IMR-90 (cell line): ENCODE results near the gene NEDD1. TPM values are rescaled to one million over a fixed set of nuclear protein-coding genes. Genes with fewer than 3 reads are reported as not detected.

ENCODE experiments used
- ATAC-seq: fragments of 200-7000 bp; cut with Tn5 transposase; 2 replicates; pipeline ENCODE4 v1.9.1; 2020; ENCODE audit warnings: low read depth, mild to moderate bottlenecking, moderate library complexity
- BruUV-seq: library from RNA; stranded (reverse); fragments of 400-500 nt; replicated peaks from 2 replicates; lab custom pipeline; 2021; lab: Mats Ljungman, UMichigan
- CTCF ChIA-PET: fragments of 300-600 bp; formaldehyde crosslinking; extraction: SDS; loops from one replicate; lab custom pipeline; 2021; ENCODE audit warnings: antibody characterized with exemption; lab: Yijun Ruan, JAX
- POLR2A ChIA-PET: fragments of 300-600 bp; sonication (Branson Sonifier 250); formaldehyde crosslinking; loops from one replicate; lab custom pipeline; 2022; ENCODE audit warnings: antibody characterized with exemption; ENCODE audit not compliant: unreplicated experiment; lab: Charles Lee
- DNase-seq: peaks from one replicate; pipeline ENCODE4 v3.0.0; 2013
- H2AFZ ChIP-seq: replicated peaks from 2 replicates; pipeline ENCODE3; 2013; ENCODE audit warnings: low read length, mild to moderate bottlenecking; ENCODE audit not compliant: poor library complexity
- H2AK5ac ChIP-seq: 2 replicates; pipeline ENCODE4 v1.6.1; 2013; ENCODE audit warnings: low read depth, low read length, inconsistent platforms
- H2AK9ac ChIP-seq: replicated peaks from 2 replicates; pipeline ENCODE3; 2013; ENCODE audit warnings: mild to moderate bottlenecking, low read depth, low read length, moderate library complexity; ENCODE audit not compliant: poor library complexity
- H2BK120ac ChIP-seq: 2 replicates; pipeline ENCODE4 v1.6.1; 2013; ENCODE audit warnings: low read depth, low read length, inconsistent platforms
- H2BK15ac ChIP-seq: 3 replicates; pipeline ENCODE4 v1.6.1; 2013; ENCODE audit warnings: low read depth, low read length, inconsistent platforms
- H2BK20ac ChIP-seq: 2 replicates; pipeline ENCODE4 v1.6.1; 2013; ENCODE audit warnings: low read depth, mild to moderate bottlenecking, inconsistent platforms, low read length, moderate library complexity
- H2BK5ac ChIP-seq: 2 replicates; pipeline ENCODE4 v1.6.1; 2013; ENCODE audit warnings: mild to moderate bottlenecking, low read depth, low read length, inconsistent platforms; ENCODE audit not compliant: poor library complexity, severe bottlenecking
- H3K14ac ChIP-seq: replicated peaks from 2 replicates; pipeline ENCODE4 v1.6.1; 2013; ENCODE audit warnings: low read depth, low read length, inconsistent platforms
- H3K18ac ChIP-seq: 2 replicates; pipeline ENCODE4 v1.6.1; 2013; ENCODE audit warnings: low read depth, low read length, control low read depth
- H3K23ac ChIP-seq: 2 replicates; pipeline ENCODE4 v1.6.1; 2013; ENCODE audit warnings: low read depth, low read length, inconsistent platforms
- H3K27ac ChIP-seq: 2 replicates; pipeline ENCODE4 v1.5.1; 2013; ENCODE audit warnings: mild to moderate bottlenecking, control low read depth, low read length; ENCODE audit not compliant: insufficient read depth
- H3K27me3 ChIP-seq: 2 replicates; pipeline ENCODE4 v1.6.1; 2013; ENCODE audit warnings: low read length; ENCODE audit not compliant: control insufficient read depth, insufficient read depth
- H3K36me3 ChIP-seq: 2 replicates; pipeline ENCODE4 v1.6.1; 2013; ENCODE audit warnings: low read length, mixed read lengths; ENCODE audit not compliant: control insufficient read depth, insufficient read depth
- H3K4ac ChIP-seq: 2 replicates; pipeline ENCODE4 v1.6.1; 2013; ENCODE audit warnings: low read depth, low read length, inconsistent platforms
- H3K4me1 ChIP-seq: 2 replicates; pipeline ENCODE4 v1.6.1; 2013; ENCODE audit warnings: low read length, mixed read lengths; ENCODE audit not compliant: control insufficient read depth, insufficient read depth
- H3K4me2 ChIP-seq: 2 replicates; pipeline ENCODE4 v1.6.1; 2013; ENCODE audit warnings: low read depth, mild to moderate bottlenecking, control low read depth, low read length, moderate library complexity
- H3K4me3 ChIP-seq: 2 replicates; pipeline ENCODE4 v1.5.1; 2013; ENCODE audit warnings: low read depth, mild to moderate bottlenecking, control low read depth, low read length, moderate library complexity; ENCODE audit not compliant: insufficient read depth
- H3K56ac ChIP-seq: 2 replicates; pipeline ENCODE4 v1.6.1; 2013; ENCODE audit warnings: low read length, inconsistent platforms; ENCODE audit not compliant: insufficient read depth; ENCODE audit errors: extremely low read depth
- H3K79me1 ChIP-seq, 2 experiments: 2 replicates each; pipeline ENCODE4 v1.6.1; 2013; ENCODE audit warnings: low read length in 2 of 2, inconsistent platforms in 1 of 2, low read depth in 1 of 2
- H3K9ac ChIP-seq: 2 replicates; pipeline ENCODE4 v1.6.1; 2013; ENCODE audit warnings: low read depth, low read length, control low read depth
- H3K9me1 ChIP-seq: 2 replicates; pipeline ENCODE4 v1.6.1; 2013; ENCODE audit warnings: low read length, inconsistent platforms; ENCODE audit not compliant: insufficient read depth
- H3K9me3 ChIP-seq: 2 replicates; pipeline ENCODE4 v1.6.1; 2013; ENCODE audit warnings: low read length; ENCODE audit not compliant: control insufficient read depth, insufficient read depth
- H4K20me1 ChIP-seq: 2 replicates; pipeline ENCODE4 v1.6.1; 2013; ENCODE audit warnings: low read length, inconsistent platforms; ENCODE audit not compliant: insufficient read depth
- H4K5ac ChIP-seq: 2 replicates; pipeline ENCODE4 v1.6.1; 2013; ENCODE audit warnings: mild to moderate bottlenecking, low read depth, low read length, control low read depth
- H4K8ac ChIP-seq, 2 experiments: 2 replicates each; pipeline ENCODE4 v1.6.1; 2013; ENCODE audit warnings: low read depth in 2 of 2, low read length in 2 of 2, control low read depth in 1 of 2, inconsistent platforms in 1 of 2
- H4K91ac ChIP-seq: 2 replicates; pipeline ENCODE4 v1.6.1; 2013; ENCODE audit warnings: low read depth, low read length, inconsistent platforms; ENCODE audit not compliant: insufficient read depth
- CEBPB ChIP-seq: IDR thresholded peaks from 2 replicates; pipeline ENCODE4 v1.6.1; 2012; ENCODE audit warnings: low read depth, low read length, improper control_type of control experiment
- CHD1 ChIP-seq: IDR thresholded peaks from 2 replicates; pipeline ENCODE4 v1.6.1; 2012; ENCODE audit warnings: low read depth, low read length, improper control_type of control experiment
- CTCF ChIP-seq: conservative IDR thresholded peaks from 2 replicates; pipeline ENCODE4 v1.5.1; 2012; ENCODE audit warnings: mild to moderate bottlenecking, low read depth, low read length, improper control_type of control experiment
- ELK1 ChIP-seq: fragments of 150-350 bp; IDR thresholded peaks from 2 replicates; pipeline ENCODE4 v1.6.1; 2016; ENCODE audit warnings: low read depth, mild to moderate bottlenecking, low read length, moderate library complexity, borderline replicate concordance
- FOS ChIP-seq: fragments of 150-350 bp; IDR thresholded peaks from 2 replicates; pipeline ENCODE4 v1.6.1; 2016; ENCODE audit warnings: low read depth, low read length
- MAFK ChIP-seq: IDR thresholded peaks from 2 replicates; pipeline ENCODE4 v1.6.1; 2012; ENCODE audit warnings: low read depth, low read length, improper control_type of control experiment
- MAZ ChIP-seq: IDR thresholded peaks from 2 replicates; pipeline ENCODE4 v1.6.1; 2012; ENCODE audit warnings: low read depth, mild to moderate bottlenecking, low read length, improper control_type of control experiment, moderate library complexity, borderline replicate concordance
- MXI1 ChIP-seq: IDR thresholded peaks from 2 replicates; pipeline ENCODE4 v1.6.1; 2012; ENCODE audit warnings: low read depth, mild to moderate bottlenecking, low read length, moderate library complexity, borderline replicate concordance
- NFE2L2 ChIP-seq: fragments of 150-350 bp; IDR thresholded peaks from 2 replicates; pipeline ENCODE4 v1.6.1; 2016; ENCODE audit warnings: low read depth, mild to moderate bottlenecking, low read length
- POLR2A ChIP-seq: IDR thresholded peaks from 2 replicates; pipeline ENCODE4 v1.6.1; 2012; ENCODE audit warnings: mild to moderate bottlenecking, low read depth, low read length
- RAD21 ChIP-seq: IDR thresholded peaks from 2 replicates; pipeline ENCODE4 v1.6.1; 2012; ENCODE audit warnings: low read length, improper control_type of control experiment
- RCOR1 ChIP-seq: IDR thresholded peaks from 2 replicates; pipeline ENCODE4 v1.6.1; 2012; ENCODE audit warnings: mild to moderate bottlenecking, low read length, improper control_type of control experiment; ENCODE audit not compliant: insufficient replicate concordance
- RFX5 ChIP-seq: IDR thresholded peaks from 2 replicates; pipeline ENCODE4 v1.8.0; 2012; ENCODE audit warnings: low read depth, mild to moderate bottlenecking, low read length, moderate library complexity
- SMC3 ChIP-seq: fragments of 150-350 bp; IDR thresholded peaks from 2 replicates; pipeline ENCODE4 v1.6.1; 2016; ENCODE audit warnings: low read depth, mild to moderate bottlenecking, antibody characterized with exemption, low read length, moderate library complexity
- USF2 ChIP-seq: fragments of 150-350 bp; IDR thresholded peaks from 2 replicates; pipeline ENCODE4 v1.6.1; 2017; ENCODE audit warnings: mild to moderate bottlenecking, antibody characterized with exemption, low read length, low read depth
- WGBS, 2 experiments: methylation state at CpG; one replicate each; pipeline versions ENCODE4 v1.1.5 to v1.1.7; 2013; ENCODE audit warnings: missing lambda C conversion rate in 2 of 2; ENCODE audit not compliant: insufficient read length in 1 of 2; ENCODE audit errors: extremely low coverage in 2 of 2; 5-methylcytosine and 5-hydroxymethylcytosine counted together
- dilution Hi-C: fragments of 300-500 bp; cut with HindIII; formaldehyde crosslinking; loops from one replicate; pipeline ENCODE4 v1.14.3; 2018; ENCODE audit warnings: low sequenced_read_pairs; ENCODE audit not compliant: unreplicated experiment
- in situ Hi-C: fragments of 300-500 bp; cut with MboI; formaldehyde crosslinking; loops from 3 replicates; pipeline ENCODE4 v1.14.3; 2019; ENCODE audit warnings: low sequenced_read_pairs, inconsistent platforms, mixed read lengths
- intact Hi-C: fragments of 100-400 bp; cut with micrococcal nuclease; formaldehyde crosslinking; loops from 2 replicates; pipeline ENCODE4 v1.10.0; 2022
- polyA plus RNA-seq, 3 experiments: library from polyadenylated mRNA; depleted of rRNA; stranded (reverse); fragments of >200 nt; gene quantifications; 2 replicates each; pipeline ENCODE4 v1.2.3, GENCODE V29; 2012; ENCODE audit warnings: low replicate concordance in 1 of 3
- total RNA-seq: library from RNA; depleted of rRNA; stranded (reverse); fragments of >200 nt; gene quantifications from 2 replicates; pipeline ENCODE4 v1.2.3, GENCODE V29; 2012

NEDD1 gene
- total and polyA plus RNA-seq, 2 of the 4 experiments (the other 2 are of a cell fraction), result 10.0 to 48.0 TPM

GRCh38 chr12:96876966-96877365 lies 30.1 kb upstream of the NEDD1 start:
- H4K5ac ChIP-seq, result no peak overlapping the region
- TF ChIP-seq FOS, result no peak
- TF ChIP-seq RCOR1, result no peak
- TF ChIP-seq NFE2L2, result no peak
- no peak for TF ChIP-seq ELK1
- TF ChIP-seq SMC3, result no peak
- no peak for TF ChIP-seq CEBPB
- TF ChIP-seq CHD1, result no peak
- no peak for TF ChIP-seq MAZ
- TF ChIP-seq MAFK, result no peak
- no peak for TF ChIP-seq RFX5
- TF ChIP-seq CTCF, result no peak
- no peak for TF ChIP-seq MXI1
- no peak for TF ChIP-seq POLR2A
- no peak for TF ChIP-seq RAD21
- TF ChIP-seq USF2, result no peak
- H2BK5ac ChIP-seq, result no peak overlapping the region
- H2BK20ac ChIP-seq, result no peak overlapping the region; the same call in 1 of the 2 replicates
- POLR2A ChIA-PET, result no interaction called here
- in situ Hi-C loops, result no loop called here
- H3K23ac ChIP-seq, result no peak overlapping the region
- no peak overlapping the region for H3K4me3 ChIP-seq
- no peak overlapping the region for H3K9ac ChIP-seq
- no CpG with 5 or more reads among the region's 3 CpGs for WGBS, 2 experiments
- no TSS peak for BruUV-seq
- dilution Hi-C loops, result no loop called here
- CTCF ChIA-PET, result no interaction called here
- H4K91ac ChIP-seq, result no peak overlapping the region
- H3K56ac ChIP-seq, result no peak overlapping the region
- H3K14ac ChIP-seq, result no peak overlapping the region
- no peak overlapping the region for H4K8ac ChIP-seq
- no peak overlapping the region for H3K4ac ChIP-seq
- no peak overlapping the region for H3K27ac ChIP-seq
- H2AK5ac ChIP-seq, result no peak overlapping the region
- H2BK15ac ChIP-seq, result no peak overlapping the region
- no peak overlapping the region for H3K18ac ChIP-seq
- peaks cover 11% of the 10 kb centered on the region for H3K4me1 ChIP-seq
- ATAC-seq (no peak), DNase-seq (peak; percentile 59)
- peaks cover 9% of the 10 kb centered on the region for H3K9me1 ChIP-seq
- H2AFZ ChIP-seq, result peak overlapping the region; percentile 34
- H3K9me3 ChIP-seq, result no peaks in the 10 kb centered on the region
- peak overlapping the region; percentile 42 for H2AK9ac ChIP-seq
- intact Hi-C loops, result no loop called here
- H3K79me1 ChIP-seq, result no peaks in the 10 kb centered on the region
- H3K27me3 ChIP-seq, result no peaks in the 10 kb centered on the region
- H3K4me2 ChIP-seq, result no peak overlapping the region
- no peak overlapping the region for H2BK120ac ChIP-seq
- H4K20me1 ChIP-seq, result no peaks in the 10 kb centered on the region
- no peaks in the 10 kb centered on the region for H3K36me3 ChIP-seq
